NT2/D1 (cell line): Measurements from ENCODE around the gene ZSCAN9.

Experiments
- SUZ12 ChIP-seq: IDR thresholded peaks from 2 replicates; pipeline ENCODE4 v1.6.1; 2011; ENCODE audit not compliant: insufficient read length, insufficient read depth; ENCODE audit errors: extremely low read depth
- YY1 ChIP-seq: IDR thresholded peaks from 2 replicates; pipeline ENCODE4 v1.6.1; 2011; ENCODE audit not compliant: insufficient read length, insufficient read depth
- ZNF274 ChIP-seq: IDR thresholded peaks from 2 replicates; pipeline ENCODE4 v1.6.1; 2011; ENCODE audit warnings: mild to moderate bottlenecking, low read depth, low read length

DNA sequence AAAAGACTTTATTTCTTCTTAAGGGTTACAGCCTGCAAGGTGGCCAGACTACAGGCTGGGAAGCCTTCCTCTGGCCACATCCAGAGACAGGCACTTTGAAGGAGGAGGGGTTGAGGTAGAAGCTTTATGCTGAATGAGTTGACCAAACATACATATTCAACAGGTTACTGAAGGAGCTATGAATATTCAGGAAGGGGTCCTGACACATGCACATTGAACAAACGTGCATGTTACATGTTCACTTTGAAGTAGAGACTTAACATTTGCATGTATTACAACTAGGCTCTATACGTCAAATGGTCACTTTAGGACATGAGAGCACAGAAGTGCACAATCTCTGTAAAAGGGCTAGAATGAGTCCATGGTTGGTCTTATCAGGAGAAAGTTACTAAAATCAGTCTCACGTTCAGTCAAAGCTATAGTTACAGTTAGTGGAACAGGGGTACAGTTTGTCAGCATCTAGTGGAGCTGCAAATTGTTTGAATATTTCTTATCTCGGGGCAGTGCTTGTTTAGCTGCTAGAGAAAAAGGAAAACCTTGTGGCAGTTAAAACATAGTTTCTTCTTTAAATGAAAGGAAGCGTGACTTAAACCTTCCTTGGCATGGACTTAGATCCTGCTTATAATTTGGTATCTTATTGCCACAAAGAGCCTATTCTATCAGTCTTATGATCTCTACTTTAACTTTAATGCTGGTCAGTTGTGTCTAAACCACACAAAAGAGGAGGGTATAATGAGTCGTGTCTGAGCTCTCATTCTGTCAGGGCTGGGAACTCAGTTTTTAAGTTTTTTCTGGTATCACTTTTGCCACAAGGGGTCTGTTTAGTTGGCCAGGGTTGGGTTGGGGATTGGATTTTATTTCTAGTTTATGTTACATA lies 4.6 kb upstream of the ZSCAN9 start:
- TF ChIP-seq ZNF274: no peak
- TF ChIP-seq YY1: no peak
- no peak for TF ChIP-seq SUZ12
